Activated CD4-positive, alpha-beta T cell treated with anti-CD3 and anti-CD28 coated beads, Interleukin-2, amount 50 U/mL, for 48 hours (primary cell): ENCODE results near the gene CNTN4.
"Not testable (repeated sequence)": the region's sequence is repeated elsewhere in the genome, so short reads cannot be mapped to it uniquely, and the experiment has no call there.

Source experiments
- DNase-seq, 2 experiments: peaks; one replicate each; pipeline ENCODE4 v3.0.0-alpha.2; 2020

The CNTN4 gene

GRCh38 chr3:2873986-2874385 is 775.3 kb downstream of the CNTN4 start:
- no peak for DNase-seq

GRCh38 chr3:2875699-2876098 is 777.0 kb downstream of the CNTN4 start:
- no peak for DNase-seq

- DNase-seq = no peak
Observed at GRCh38 chr3:2876362-2876761, 777.7 kb downstream of the CNTN4 start.

GRCh38 chr3:2879023-2879422 is 780.4 kb downstream of the CNTN4 start:
- no peak for DNase-seq

- DNase-seq = no peak
Observed at GRCh38 chr3:2879587-2879986, 780.9 kb downstream of the CNTN4 start.

GRCh38 chr3:2880218-2880756 is 781.6 kb downstream of the CNTN4 start:
- DNase-seq = no peak

- DNase-seq = no peak
Observed at GRCh38 chr3:2883283-2883682, 784.6 kb downstream of the CNTN4 start.

GRCh38 chr3:2888592-2888991 is 789.9 kb downstream of the CNTN4 start:
- DNase-seq = no peak

GRCh38 chr3:2889736-2890135 is 791.1 kb downstream of the CNTN4 start:
- DNase-seq = no peak

GRCh38 chr3:2896308-2896939 is 797.8 kb downstream of the CNTN4 start:
- no peak for DNase-seq

GRCh38 chr3:2897821-2898220 is 799.2 kb downstream of the CNTN4 start:
- DNase-seq = no peak

GRCh38 chr3:2898591-2899353 is 800.1 kb downstream of the CNTN4 start:
- DNase-seq = no peak

- no peak for DNase-seq
Observed at GRCh38 chr3:2904054-2904453, 805.4 kb downstream of the CNTN4 start.

GRCh38 chr3:2908693-2909351 is 810.2 kb downstream of the CNTN4 start:
- no peak for DNase-seq

GRCh38 chr3:2910997-2911396 is 812.3 kb downstream of the CNTN4 start:
- no peak for DNase-seq

GRCh38 chr3:2915826-2916225 is 817.2 kb downstream of the CNTN4 start:
- DNase-seq = no peak

GRCh38 chr3:2916640-2917039 is 818.0 kb downstream of the CNTN4 start:
- DNase-seq = not testable (repeated sequence)

- DNase-seq = no peak
Observed at GRCh38 chr3:2920103-2920502, 821.4 kb downstream of the CNTN4 start.

- DNase-seq = no peak
Observed at GRCh38 chr3:2921452-2921851, 822.8 kb downstream of the CNTN4 start.

GRCh38 chr3:2921903-2922302 is 823.2 kb downstream of the CNTN4 start:
- no peak for DNase-seq

GRCh38 chr3:2923390-2923789 is 824.7 kb downstream of the CNTN4 start:
- no peak for DNase-seq

GRCh38 chr3:2927259-2927658 is 828.6 kb downstream of the CNTN4 start:
- no peak for DNase-seq

- no peak for DNase-seq
Observed at GRCh38 chr3:2929574-2929973, 830.9 kb downstream of the CNTN4 start.

GRCh38 chr3:2931265-2931664 is 832.6 kb downstream of the CNTN4 start:
- DNase-seq = no peak
